HG03565 (cell line): ENCODE measurements around the gene LRRC14B.
"Not testable (repeated sequence)": the region's sequence is repeated elsewhere in the genome, so short reads cannot be mapped to it uniquely, and the experiment has no call there.

Experiments
- ATAC-seq: cut with Tn5 transposase; IDR thresholded peaks from one replicate; pipeline ENCODE4 v1.9.1; 2021; ENCODE audit warnings: mild to moderate bottlenecking, moderate library complexity; ENCODE audit not compliant: unreplicated experiment

The LRRC14B gene

DNA sequence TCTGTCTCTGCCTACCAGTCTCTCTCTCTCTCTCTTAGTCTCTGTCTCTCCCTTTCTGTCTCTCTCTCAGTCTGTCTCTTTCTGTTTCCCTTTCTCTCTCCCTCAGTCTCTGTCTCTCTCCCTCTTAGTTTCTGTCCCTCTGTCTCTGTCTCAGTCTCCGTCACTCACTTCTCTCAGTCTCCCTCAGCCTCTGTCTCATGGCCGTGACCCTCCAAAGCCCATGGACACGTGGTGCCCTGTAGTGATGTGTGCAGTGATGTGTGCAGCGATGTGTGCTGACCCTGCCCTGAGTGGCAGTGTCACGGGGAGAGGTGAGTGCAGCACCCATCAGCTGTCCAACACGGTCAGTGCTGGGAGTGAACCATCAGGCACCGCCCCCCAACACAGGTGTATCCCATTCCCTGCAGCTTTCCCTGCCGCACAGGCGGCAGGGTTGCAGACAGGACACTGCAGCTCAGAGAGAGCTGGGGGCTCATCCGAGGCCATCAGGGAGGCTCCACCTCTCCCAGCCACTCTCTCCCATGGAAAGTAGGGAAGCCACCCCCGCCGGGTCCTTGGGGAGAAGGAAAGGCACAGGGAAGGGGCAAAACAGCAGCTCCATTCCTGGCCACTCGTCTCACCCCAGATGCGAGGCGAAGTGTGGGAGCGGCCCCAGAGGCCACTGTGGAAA is 794 bp upstream of the LRRC14B start:
- ATAC-seq = no peak

DNA sequence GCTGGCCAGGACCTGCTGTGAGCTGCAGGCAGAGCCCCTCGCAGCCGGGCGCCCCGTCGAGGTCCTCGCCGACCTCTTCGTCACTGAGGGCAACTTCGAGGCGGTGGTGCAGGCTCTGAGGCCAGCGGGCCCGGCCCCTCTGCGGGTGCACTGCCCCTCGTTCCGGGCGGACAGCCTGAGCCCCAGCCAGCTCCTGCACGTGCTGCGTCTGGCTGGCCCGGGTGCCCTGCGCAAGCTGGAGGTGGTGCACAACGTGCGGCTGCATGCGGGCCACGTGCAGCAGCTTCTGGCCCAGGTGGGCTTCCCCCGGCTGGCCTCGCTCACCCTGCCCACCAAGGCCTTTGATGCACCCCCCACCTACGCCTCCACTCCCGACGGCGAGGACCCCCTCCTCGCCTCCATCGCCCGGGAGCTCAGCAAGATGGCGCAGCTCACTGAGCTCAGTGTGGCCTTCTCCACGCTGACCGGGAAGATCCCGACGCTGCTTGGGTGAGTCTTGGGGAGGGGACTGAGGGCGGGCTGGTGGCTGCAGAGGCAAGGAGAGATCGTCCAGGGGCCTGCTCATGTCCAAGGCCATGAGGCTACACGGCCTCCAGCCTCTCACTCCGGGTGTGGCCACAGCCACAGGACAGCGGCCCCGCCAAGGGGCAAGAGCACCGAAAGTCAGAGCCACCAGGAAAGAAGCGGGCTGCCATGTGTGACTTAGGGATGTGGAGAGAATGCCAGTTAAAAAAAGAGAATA is 825 bp downstream of the LRRC14B start:
- no peak for ATAC-seq

DNA sequence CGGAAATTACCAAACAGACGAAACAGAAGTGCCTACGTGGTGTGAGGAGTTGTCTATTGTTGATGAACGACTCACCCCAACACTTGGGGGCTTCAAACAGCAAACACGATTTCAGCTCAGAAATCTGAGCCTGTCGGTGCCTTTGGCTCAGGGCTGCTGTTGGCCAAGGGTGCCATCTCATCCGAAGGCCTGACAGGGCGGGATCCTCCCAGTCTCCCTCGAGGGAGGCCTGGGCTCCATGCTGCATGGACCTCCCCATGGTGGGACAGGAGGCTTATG is 1.3 kb downstream of the LRRC14B start:
- no peak for ATAC-seq

DNA sequence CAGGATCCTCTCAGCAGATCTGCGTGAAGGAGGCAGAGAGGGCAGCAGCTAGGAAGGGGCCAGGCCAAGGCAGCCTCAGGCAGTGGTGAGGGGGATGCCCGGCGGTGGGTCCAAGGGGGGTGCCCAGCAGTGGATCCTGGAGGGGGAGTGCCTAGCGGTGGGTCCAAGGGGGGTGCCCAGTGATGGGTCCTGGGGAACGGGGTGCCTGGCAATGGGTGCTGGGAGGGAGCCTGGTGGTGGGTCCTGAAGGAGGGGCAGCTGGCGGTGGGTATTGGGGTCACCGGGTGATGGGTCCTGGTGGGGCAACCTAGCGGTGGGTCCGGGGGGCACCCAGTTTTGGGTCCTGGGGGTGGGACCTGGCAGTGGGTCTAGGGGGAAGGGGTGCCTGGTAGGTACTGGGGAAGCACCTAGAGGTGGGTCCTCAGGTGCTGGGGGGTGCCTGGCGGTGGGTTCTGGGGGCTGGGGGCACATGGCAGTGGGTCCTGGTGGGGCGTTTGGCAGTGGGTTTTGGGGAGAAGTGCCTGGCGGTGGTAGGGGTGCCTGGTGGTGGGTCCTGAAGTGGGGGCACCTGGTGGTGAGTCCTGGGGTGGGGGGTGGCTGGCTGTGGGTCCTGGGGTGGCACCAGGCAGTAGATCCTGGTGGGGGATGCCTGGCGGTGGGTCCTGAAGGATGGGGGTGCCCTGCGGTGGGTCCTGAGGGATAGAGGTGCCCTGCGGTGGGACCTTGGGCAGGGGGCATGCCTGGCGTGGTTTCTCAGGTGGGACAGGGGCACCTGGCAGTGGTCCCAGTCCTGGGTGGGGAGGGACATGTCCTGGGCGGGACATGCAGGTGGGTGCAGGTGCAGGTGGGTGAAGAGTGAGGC is 1.9 kb downstream of the LRRC14B start:
- no peak for ATAC-seq

DNA sequence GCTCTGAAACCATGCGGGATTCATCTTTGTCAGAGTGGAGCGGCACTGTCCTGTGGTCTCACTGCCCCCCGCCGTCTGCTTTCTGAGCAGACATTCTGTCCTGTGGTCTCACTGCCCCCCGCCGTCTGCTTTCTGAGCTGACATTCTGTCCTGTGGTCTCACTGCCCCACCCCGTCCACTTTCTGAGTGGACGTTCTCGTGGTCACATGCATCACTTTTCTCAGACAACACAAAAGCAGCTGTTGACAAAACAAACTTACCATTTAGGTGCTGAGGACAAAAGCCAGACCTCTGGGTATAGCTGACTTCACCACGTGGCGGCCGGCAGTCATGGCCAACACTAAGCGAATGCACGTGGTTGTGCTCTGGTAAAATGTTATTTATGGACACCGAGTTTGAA is 2.8 kb downstream of the LRRC14B start:
- no peak for ATAC-seq

DNA sequence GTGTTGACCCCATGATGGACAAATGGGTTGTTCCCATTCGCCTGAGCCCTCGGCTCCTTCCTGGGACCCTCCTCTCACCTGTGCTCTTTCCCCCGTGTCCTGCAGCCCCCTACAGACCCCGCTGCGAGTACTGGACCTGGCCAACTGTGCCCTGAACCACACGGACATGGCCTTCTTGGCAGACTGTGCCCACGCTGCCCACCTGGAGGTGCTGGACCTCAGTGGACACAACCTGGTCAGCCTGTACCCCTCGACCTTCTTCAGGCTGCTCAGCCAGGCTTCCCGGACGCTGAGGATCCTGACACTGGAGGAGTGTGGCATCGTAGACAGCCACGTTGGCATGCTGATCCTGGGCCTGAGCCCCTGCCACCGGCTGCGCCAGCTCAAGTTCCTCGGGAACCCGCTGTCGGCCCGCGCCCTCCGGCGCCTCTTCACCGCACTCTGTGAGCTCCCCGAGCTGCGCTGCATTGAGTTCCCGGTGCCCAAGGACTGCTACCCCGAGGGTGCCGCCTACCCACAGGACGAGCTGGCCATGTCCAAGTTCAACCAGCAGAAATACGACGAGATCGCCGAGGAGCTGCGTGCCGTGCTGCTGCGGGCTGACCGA is 3.4 kb downstream of the LRRC14B start:
- no peak for ATAC-seq

DNA sequence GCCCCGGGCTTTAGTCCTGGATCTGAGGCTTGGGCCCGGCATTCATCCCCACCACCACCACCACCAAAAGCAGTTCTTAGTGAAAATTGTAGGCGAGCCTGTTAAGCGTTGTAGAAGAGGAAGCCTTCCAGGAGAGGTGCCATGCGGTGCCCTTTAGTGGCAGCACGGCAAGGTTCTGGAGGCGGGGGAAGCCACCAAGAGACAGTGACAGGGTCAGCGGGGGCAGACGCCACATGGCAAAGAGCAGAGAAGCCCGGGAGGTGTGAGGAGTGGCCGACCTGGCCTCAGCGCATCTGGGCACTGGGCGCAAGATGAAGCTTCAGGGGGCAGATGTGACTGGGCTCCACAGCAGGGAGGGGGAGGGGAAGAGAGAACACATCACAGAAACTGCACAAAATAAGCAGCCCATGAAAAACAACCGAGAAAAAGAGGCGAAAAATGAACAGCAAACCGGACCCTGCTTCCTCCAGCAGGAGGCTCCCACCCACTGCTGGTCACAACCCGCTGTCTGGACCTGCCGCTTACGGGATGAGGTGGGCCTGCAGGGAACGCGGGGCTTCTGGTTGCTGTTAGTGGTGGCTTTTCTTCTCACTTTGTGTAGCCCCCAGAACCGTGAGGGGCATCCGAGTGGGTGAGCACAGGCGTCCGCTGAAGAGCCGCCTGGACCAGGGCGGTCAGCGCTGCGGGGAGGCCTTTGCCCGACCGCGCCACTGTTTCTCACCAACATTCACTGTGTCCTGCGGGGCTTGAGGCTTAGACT is 4.3 kb downstream of the LRRC14B start:
- ATAC-seq = no peak

DNA sequence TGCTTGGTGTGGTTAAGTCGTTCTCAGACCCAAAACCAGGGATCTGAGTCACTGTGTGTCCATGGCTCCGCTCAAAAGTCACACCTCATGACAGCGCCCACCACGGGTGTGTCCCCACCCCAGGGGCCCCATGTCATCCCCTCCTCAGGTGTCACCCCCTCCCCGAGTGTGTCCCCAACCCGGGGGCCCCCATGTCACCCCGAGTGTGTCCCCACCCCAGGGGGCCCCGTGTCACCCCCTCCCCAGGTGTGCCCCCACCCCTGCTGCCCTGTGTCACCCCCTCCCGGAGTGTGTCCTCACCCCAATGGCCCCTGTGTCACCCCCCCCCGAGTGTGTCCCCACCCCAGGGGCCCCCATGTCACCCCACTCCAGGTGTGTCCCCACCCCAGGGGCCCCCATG is 5.1 kb downstream of the LRRC14B start:
- no peak for ATAC-seq

DNA sequence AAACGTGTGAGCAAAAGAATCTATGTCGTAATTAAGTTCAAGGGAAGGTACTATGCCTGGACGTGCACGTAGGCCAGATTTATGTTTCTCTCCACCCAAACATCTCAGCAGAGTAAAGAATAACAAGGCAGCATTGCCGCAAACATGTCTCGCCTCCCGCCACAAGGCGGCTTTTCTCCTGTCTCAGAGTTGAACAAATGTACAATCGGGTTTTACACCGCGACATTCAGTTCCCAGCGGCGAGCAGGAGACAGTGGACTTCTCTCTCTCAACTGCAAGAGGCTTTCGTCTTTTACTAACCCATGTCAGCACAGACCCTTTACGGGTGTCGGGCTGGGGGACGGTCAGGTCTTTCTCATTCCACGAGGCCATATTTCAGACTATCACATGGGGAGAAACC is 5.7 kb downstream of the LRRC14B start:
- ATAC-seq = not testable (repeated sequence)

DNA sequence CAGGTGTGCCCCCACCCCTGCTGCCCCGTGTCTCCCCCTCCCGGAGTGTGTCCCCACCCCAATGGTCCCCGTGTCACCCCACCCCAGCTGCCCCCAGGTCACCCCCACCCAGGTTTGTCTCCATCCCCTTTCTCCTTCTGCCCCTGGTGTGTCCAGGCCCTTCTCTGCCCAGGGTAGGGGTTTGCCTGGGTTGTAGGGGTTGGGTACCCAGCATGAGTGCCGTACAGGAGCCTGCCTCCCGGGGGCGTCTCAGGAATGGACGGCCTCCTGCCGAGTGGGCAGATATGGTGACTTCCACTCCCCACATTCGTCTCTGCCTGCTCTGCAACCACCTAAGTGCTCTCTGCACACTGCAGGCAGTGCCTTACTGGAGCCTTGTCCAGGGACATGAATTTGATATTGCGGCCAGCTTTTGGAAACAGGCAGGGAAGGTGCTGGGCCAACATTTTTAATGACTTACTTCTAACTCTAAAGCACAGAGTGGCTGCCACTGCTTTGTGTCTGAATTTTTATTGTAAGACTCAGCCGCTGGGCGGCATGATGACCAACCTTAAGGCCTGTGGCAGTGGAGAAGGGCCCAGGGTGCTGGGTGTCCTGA is 6.7 kb downstream of the LRRC14B start:
- no peak for ATAC-seq

DNA sequence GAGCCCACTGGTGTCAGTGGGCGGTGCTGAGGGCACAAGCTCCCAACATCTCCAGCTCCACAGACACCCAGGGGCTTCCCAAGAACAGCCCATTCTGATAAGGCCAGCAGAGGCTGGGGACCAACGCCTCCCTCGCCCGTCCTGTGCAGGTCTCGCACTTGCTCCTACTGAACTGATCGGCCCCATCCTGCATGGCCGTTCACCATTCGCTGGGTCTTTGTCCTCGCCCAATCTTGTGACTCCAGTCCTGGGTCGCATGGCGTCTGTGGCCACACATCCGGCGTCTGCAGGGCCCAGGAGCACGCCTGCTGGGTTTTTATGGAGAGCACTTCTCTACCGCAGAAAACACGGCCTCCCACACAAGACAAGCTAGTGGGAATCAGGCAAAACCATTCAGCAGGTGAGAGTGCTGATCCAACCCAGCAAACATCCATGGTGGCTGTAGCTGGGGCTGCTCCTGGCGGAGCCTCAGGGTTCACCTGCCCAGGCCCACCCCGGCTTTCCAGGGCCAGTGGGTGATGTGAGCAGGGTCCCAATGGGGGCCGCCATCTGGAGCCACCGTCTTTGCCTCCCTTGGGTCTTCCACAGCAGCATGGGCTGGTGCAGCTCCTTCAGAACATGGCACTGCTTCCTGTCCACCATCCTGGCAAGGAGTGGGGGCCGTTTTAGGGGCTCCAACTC is 7.4 kb downstream of the LRRC14B start:
- ATAC-seq = no peak

DNA sequence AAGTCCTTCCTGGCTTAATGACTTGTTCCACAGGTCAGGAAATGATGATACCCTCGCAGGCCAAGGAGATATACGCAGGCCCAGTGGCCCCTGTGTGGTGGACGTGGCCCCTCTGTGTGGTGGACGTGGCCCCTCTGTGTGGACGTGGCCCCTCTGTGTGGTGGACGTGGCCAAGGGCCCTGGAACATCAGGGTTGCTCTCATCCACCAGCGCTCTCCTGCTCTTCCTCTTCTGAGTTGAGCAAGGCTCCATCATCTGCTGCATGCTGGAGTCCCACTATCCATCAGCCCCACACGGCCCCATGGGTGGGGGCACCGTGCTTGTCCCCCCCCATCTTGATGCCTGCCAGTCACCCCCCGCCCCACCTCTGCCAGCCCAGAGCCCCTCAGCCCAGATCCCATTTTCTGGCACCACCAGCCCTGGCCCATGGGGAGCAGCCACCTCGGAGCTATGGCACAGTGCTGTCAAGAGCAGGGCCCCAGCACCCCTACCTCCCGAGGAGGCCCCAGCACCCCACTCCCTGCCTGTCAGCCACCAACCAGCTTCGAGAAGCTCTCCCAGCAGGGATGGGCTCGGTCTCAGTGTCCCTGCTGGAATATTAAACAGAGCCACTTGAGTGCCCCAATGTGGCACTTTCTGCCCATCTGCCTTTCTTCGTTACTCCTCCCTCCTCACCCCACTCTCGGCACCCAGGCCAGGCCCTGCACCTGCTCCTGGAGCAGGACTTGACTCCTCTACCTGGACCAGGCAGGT is 8.1 kb downstream of the LRRC14B start:
- ATAC-seq = no peak

DNA sequence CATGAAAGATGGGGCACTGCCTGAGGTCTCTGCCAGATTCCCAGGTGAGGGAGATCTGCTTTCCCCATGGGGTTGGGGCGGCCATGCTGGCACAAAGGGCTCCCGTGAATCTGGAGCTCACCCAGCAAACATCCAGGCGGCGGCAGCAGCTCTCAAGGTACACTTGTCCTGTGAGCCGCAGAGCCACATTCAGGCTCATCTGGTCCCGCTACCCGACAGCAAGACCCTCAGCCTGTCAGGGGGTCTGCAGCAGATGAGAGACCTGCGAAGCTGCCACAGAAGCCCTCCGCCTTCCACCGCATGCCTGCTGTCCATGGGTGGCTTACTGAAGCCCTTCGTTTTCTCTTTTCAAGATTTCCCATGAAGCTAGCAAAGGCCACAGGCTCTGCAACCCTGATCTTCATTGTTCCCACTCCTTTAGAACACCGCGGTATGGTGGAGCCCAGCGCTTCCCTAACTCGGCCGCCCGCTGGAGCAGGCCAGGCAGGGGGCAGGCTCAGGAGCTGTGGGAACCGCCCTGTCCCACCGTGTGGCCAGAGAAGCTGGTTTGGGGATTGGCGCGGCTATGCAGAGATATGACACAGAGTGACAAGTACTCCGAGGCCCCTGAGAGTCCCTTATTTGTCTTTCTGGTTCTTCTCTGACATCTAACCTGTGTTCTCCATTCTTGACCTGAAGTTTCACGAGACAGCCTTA is 8.8 kb downstream of the LRRC14B start:
- no peak for ATAC-seq

DNA sequence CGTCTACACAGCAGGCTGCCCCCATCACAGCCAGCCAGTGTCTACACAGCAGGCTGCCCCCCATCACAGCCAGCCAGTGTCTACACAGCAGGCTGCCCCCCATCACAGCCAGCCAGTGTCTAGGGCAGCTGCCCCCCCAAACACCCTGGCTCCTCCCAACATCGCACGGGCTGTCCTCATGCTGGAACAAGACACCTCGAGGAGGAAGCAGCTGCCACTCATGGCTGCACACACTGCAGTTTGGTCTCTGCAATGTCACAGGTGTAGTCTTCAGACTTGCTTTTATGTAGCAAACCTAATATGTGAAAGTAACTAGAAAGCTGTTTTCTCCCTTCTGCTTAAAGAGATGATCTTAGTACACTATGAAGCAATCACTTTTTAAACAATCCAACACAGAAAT is 9.7 kb downstream of the LRRC14B start:
- no peak for ATAC-seq

DNA sequence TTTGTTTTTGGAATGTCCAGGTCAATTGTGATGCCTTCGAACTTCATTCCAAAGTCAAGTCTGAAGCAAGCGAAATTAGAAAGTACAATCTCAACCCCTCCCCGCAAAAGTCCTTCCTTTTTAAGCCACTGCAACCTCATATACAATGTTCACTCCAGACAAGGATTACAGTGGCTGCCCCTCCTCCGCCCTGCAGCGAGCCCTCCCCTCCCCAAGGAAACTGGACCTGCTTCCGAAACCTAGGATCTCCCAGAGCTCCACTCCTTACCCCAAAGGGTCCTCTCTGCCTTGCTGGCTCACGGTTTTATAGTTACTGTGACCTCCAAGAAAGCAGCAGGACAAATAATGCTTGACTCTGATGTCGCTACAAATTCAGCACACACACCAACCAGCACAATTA is 10.4 kb downstream of the LRRC14B start:
- no peak for ATAC-seq

DNA sequence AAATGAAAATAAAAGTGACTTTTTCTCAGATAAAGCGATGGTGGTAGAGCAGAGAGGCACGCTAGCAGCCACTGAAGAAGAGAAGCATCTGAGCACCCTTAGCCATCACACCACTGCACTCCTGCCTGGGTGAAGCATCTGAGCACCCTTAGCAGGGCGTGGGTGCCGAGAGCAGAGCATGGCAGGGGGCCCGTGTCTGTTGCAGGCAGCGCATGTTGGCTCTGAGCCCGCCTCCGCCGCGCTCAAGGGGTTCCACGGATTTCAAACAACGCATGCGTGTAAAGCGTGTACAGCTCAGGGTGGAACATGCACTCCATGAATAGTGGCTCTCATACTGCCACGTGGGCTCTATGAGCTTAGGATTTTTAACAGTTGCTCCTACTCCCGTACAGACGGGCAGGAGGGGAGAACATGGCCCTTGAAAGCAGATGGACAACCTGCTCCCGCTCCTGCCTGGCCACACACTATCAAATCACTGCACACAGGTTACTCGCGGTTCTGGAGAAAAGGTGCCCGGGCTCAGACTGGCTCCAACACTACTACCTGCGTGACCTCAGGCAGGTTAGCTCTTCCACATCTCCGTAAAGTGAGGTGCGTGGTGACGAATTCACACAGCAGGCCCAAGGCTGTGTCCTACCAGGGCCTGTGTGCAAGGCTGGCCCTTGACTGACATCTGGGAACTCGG is 12.1 kb downstream of the LRRC14B start:
- ATAC-seq = no peak

DNA sequence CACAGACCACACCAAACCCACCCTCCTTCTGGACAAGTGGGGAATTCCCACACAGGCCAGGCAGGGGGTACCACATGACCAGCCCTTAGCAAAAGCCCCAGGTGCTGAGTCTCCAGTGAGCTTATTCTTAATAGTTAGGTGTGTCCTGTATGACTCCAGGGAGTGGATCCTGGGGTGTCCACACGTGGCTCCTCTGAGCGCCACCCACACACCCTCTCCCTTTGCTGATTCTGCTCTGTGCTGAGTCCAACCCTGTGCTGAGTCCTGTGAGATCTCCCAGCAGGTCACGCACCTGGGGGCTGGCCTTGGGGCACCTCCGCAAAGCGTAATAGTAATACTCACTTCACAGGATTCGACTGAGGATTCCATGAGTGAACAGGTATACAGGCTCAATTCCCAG is 12.7 kb downstream of the LRRC14B start:
- no peak for ATAC-seq

DNA sequence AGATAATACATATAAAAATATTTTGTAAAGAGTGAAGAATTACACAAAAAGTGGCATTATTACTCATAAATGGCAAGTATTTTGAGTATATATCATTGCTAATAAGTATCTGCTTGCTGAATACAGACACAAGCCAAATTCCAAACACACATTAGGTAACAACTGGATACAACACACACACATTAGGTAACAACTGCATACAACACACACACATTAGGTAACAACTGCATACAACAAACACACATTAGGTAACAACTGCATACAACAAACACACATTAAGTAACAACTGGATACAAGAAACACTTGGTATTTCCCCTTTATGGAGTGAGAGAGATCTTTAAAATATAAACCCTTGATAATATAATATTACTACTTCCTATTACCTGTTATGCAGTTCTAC is 13.2 kb downstream of the LRRC14B start:
- no peak for ATAC-seq
